ENCODE measurements around the gene RPRD1A. TPM values are rescaled to one million over a fixed set of nuclear protein-coding genes. Genes with fewer than 3 reads are reported as not detected.

RPRD1A gene
- total RNA-seq, 1 experiment from 2014 or later = 80.7 TPM

DNA sequence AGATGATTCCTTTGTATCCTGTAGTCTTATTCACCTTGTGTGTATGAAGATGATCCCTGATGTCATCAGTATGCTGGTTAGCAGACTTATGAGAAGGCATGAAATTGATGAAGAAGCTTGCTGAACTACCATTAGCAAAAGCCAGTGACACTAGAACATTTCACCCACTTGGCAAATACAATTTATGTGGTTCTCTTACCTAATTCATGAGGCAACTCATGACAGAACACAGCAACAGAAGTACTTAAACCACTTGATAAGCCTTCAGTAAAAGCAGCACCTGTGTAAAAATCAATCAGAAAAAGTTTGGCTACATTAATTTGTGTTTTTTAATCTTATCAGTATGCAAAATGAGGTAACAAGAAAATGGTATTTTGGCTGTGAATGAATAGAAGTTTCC is 44.9 kb upstream of the RPRD1A start:
- DNase-seq (ENCODE audit: low read depth, low spot score) (no peak), ATAC-seq (no peak)
- H3K9me2 ChIP-seq (ENCODE audit: insufficient read depth) = no peaks in the 10 kb centered on the region
- H4K20me1 ChIP-seq (ENCODE audit: insufficient read depth) = no peaks in the 10 kb centered on the region
- no peak overlapping the region for H3K27ac ChIP-seq (ENCODE audit: low read depth, low read length)
- BruUV-seq (replicated peaks) = no TSS peak
- POLR2A ChIA-PET = no interaction called here
- RAD21 ChIA-PET (ENCODE audit: low non-redundant PET in 1 of 2, low total read pairs in 2 of 2, uncharacterized antibody in 2 of 2, unreplicated experiment in 2 of 2) = no interaction called here
- H3K4me3 ChIP-seq (replicated peaks in 1 of 2; ENCODE audit: low read depth in 1 of 2, low read length in 2 of 2) = no peak overlapping the region
- no peaks in the 10 kb centered on the region for H3K9me3 ChIP-seq (ENCODE audit: control insufficient read depth in 1 of 2, insufficient read depth in 1 of 2, low read depth in 1 of 2, low read length in 2 of 2)
- H3K9ac ChIP-seq (ENCODE audit: low read length) = no peak overlapping the region
- no peaks in the 10 kb centered on the region for H3K79me2 ChIP-seq (ENCODE audit: insufficient read depth, low read length)
- peaks cover 43 to 44% of the 10 kb centered on the region in 2 experiments for H3K36me3 ChIP-seq (ENCODE audit: control insufficient read depth in 1 of 2, insufficient read depth in 2 of 2, low read length in 2 of 2)
- CTCF ChIA-PET = no interaction called here
- intact Hi-C loops (cut with micrococcal nuclease) = no loop called here
- no peak overlapping the region for H3K4me2 ChIP-seq (ENCODE audit: low read length)
- no peak overlapping the region for H2AFZ ChIP-seq (ENCODE audit: low read depth, low read length, poor library complexity, severe bottlenecking)
- H3K27me3 ChIP-seq (ENCODE audit: insufficient read depth, low read length) = no peaks in the 10 kb centered on the region
- TF ChIP-seq SIN3A (IDR thresholded peaks at IDR 0.05; ENCODE audit: low read depth) (no peak), CBX3 (IDR thresholded peaks at IDR 0.05; ENCODE audit: low read depth) (no peak), TCF7L2 (IDR thresholded peaks at IDR 0.05; ENCODE audit: borderline replicate concordance, extremely low read depth, insufficient read depth, insufficient read length) (no peak), RAD21 (IDR thresholded peaks at IDR 0.05; ENCODE audit: low read depth) (no peak), ELF1 (IDR thresholded peaks at IDR 0.05; ENCODE audit: borderline replicate concordance, low read depth) (no peak), YY1 (IDR thresholded peaks at IDR 0.05; ENCODE audit: extremely low read depth, insufficient replicate concordance, low read depth, low read length) (no peak), POLR2A (IDR thresholded peaks at IDR 0.05; ENCODE audit: borderline replicate concordance, extremely low read depth, insufficient read depth, insufficient read length) (no peak)
- no peaks in the 10 kb centered on the region for H3K4me1 ChIP-seq (ENCODE audit: control insufficient read depth in 1 of 2, insufficient read depth in 2 of 2, low read length in 2 of 2)

DNA sequence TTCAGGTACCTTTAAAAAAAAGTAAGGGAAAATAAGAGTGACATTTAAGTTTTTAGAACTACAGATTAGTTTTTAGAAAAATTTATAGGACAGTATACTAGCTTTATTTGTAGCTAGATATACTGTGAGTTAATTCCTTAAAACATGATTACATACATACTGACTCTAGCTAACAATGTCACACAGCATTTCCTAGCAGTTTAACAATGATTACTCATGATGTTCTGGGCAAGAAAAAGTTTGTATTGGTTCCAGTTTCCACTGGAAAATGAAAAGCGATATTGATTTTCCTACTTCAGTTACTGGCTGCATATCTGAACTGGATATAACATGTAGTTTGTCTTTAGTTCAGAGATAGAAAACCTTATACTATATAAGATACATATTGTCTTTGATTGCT is 42.4 kb upstream of the RPRD1A start:
- no peaks in the 10 kb centered on the region for H4K20me1 ChIP-seq (ENCODE audit: insufficient read depth)
- CTCF ChIA-PET = interaction anchor here (1.2 to 1.9 kb wide), 2 partner anchors 14 to 175 kb away, joined by 4 read pairs; no protein-coding TSS in a partner anchor
- RAD21 ChIA-PET (ENCODE audit: low non-redundant PET in 1 of 2, low total read pairs in 2 of 2, uncharacterized antibody in 2 of 2, unreplicated experiment in 2 of 2) = no interaction called here
- POLR2A ChIA-PET = no interaction called here
- H3K27me3 ChIP-seq (ENCODE audit: insufficient read depth, low read length) = no peaks in the 10 kb centered on the region
- intact Hi-C loops (cut with micrococcal nuclease) = no loop called here
- BruUV-seq (replicated peaks) = no TSS peak
- H3K9me3 ChIP-seq (ENCODE audit: control insufficient read depth in 1 of 2, insufficient read depth in 1 of 2, low read depth in 1 of 2, low read length in 2 of 2) = no peaks in the 10 kb centered on the region
- DNase-seq (ENCODE audit: low read depth, low spot score) (no peak), ATAC-seq (no peak)
- no peak overlapping the region for H2AFZ ChIP-seq (ENCODE audit: low read depth, low read length, poor library complexity, severe bottlenecking)
- no peaks in the 10 kb centered on the region for H3K4me1 ChIP-seq (ENCODE audit: control insufficient read depth in 1 of 2, insufficient read depth in 2 of 2, low read length in 2 of 2)
- H3K9me2 ChIP-seq (ENCODE audit: insufficient read depth) = no peaks in the 10 kb centered on the region
- H3K36me3 ChIP-seq (ENCODE audit: control insufficient read depth in 1 of 2, insufficient read depth in 2 of 2, low read length in 2 of 2) = peaks cover 36 to 37% of the 10 kb centered on the region in 2 experiments
- no peak overlapping the region for H3K4me2 ChIP-seq (ENCODE audit: low read length)
- H3K9ac ChIP-seq (ENCODE audit: low read length) = no peak overlapping the region
- no peak overlapping the region for H3K4me3 ChIP-seq (replicated peaks in 1 of 2; ENCODE audit: low read depth in 1 of 2, low read length in 2 of 2)
- H3K79me2 ChIP-seq (ENCODE audit: insufficient read depth, low read length) = no peaks in the 10 kb centered on the region
- H3K27ac ChIP-seq (ENCODE audit: low read depth, low read length) = no peak overlapping the region
- no peak for TF ChIP-seq EZH2phosphoT487 (IDR thresholded peaks at IDR 0.05; ENCODE audit: borderline replicate concordance)
- no peak for TF ChIP-seq SP1 (IDR thresholded peaks at IDR 0.05; ENCODE audit: low read depth)
- no peak for TF ChIP-seq POLR2AphosphoS5 (IDR thresholded peaks at IDR 0.05; ENCODE audit: low read depth, low read length)
- TF ChIP-seq ELF1 (IDR thresholded peaks at IDR 0.05; ENCODE audit: borderline replicate concordance, low read depth) = no peak
- TF ChIP-seq, protein P1, sequence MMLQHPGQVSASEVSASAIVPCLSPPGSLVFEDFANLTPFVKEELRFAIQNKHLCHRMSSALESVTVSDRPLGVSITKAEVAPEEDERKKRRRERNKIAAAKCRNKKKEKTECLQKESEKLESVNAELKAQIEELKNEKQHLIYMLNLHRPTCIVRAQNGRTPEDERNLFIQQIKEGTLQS (IDR thresholded peaks at IDR 0.05) = no peak
- TF ChIP-seq CBX3 (IDR thresholded peaks at IDR 0.05; ENCODE audit: low read depth) = no peak
- TF ChIP-seq TCF7L2 (IDR thresholded peaks at IDR 0.05; ENCODE audit: borderline replicate concordance, extremely low read depth, insufficient read depth, insufficient read length) = no peak
- TF ChIP-seq, protein P2, sequence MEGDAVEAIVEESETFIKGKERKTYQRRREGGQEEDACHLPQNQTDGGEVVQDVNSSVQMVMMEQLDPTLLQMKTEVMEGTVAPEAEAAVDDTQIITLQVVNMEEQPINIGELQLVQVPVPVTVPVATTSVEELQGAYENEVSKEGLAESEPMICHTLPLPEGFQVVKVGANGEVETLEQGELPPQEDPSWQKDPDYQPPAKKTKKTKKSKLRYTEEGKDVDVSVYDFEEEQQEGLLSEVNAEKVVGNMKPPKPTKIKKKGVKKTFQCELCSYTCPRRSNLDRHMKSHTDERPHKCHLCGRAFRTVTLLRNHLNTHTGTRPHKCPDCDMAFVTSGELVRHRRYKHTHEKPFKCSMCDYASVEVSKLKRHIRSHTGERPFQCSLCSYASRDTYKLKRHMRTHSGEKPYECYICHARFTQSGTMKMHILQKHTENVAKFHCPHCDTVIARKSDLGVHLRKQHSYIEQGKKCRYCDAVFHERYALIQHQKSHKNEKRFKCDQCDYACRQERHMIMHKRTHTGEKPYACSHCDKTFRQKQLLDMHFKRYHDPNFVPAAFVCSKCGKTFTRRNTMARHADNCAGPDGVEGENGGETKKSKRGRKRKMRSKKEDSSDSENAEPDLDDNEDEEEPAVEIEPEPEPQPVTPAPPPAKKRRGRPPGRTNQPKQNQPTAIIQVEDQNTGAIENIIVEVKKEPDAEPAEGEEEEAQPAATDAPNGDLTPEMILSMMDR (IDR thresholded peaks at IDR 0.05 in 2 of 3, conservative IDR thresholded peaks at IDR 0.05 in 1 of 3; ENCODE audit: borderline replicate concordance in 1 of 3, insufficient read depth in 1 of 3, low read depth in 2 of 3, low read length in 2 of 3) = no peak
- TF ChIP-seq RAD21 (IDR thresholded peaks at IDR 0.05; ENCODE audit: low read depth) = no peak
- no peak for TF ChIP-seq SRF (IDR thresholded peaks at IDR 0.05; ENCODE audit: low read depth)
- TF ChIP-seq, protein P3, sequence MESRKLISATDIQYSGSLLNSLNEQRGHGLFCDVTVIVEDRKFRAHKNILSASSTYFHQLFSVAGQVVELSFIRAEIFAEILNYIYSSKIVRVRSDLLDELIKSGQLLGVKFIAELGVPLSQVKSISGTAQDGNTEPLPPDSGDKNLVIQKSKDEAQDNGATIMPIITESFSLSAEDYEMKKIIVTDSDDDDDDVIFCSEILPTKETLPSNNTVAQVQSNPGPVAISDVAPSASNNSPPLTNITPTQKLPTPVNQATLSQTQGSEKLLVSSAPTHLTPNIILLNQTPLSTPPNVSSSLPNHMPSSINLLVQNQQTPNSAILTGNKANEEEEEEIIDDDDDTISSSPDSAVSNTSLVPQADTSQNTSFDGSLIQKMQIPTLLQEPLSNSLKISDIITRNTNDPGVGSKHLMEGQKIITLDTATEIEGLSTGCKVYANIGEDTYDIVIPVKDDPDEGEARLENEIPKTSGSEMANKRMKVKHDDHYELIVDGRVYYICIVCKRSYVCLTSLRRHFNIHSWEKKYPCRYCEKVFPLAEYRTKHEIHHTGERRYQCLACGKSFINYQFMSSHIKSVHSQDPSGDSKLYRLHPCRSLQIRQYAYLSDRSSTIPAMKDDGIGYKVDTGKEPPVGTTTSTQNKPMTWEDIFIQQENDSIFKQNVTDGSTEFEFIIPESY (IDR thresholded peaks at IDR 0.05; ENCODE audit: extremely low read depth, insufficient replicate concordance, low read length) = no peak
- no peak for TF ChIP-seq EZH2 (IDR thresholded peaks at IDR 0.05)
- TF ChIP-seq SIN3A (IDR thresholded peaks at IDR 0.05; ENCODE audit: low read depth) = no peak
- TF ChIP-seq, protein P4, sequence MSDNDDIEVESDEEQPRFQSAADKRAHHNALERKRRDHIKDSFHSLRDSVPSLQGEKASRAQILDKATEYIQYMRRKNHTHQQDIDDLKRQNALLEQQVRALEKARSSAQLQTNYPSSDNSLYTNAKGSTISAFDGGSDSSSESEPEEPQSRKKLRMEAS (IDR thresholded peaks at IDR 0.05) = no peak
- no peak for TF ChIP-seq CEBPB (IDR thresholded peaks at IDR 0.05; ENCODE audit: low read depth)

All from HCT116 (cell line).